PFSK-1 (cell line): ENCODE results near the gene ADAM23.

Experiments
- POLR2AphosphoS5 ChIP-seq: IDR thresholded peaks from 2 replicates; pipeline ENCODE4 v1.6.1; 2012; ENCODE audit warnings: low read depth, mild to moderate bottlenecking, control low read depth, low read length, moderate library complexity
- SIN3A ChIP-seq: IDR thresholded peaks from 2 replicates; pipeline ENCODE4 v1.6.1; 2012; ENCODE audit warnings: mild to moderate bottlenecking, low read length, moderate library complexity, borderline replicate concordance; ENCODE audit not compliant: insufficient read depth

DNA sequence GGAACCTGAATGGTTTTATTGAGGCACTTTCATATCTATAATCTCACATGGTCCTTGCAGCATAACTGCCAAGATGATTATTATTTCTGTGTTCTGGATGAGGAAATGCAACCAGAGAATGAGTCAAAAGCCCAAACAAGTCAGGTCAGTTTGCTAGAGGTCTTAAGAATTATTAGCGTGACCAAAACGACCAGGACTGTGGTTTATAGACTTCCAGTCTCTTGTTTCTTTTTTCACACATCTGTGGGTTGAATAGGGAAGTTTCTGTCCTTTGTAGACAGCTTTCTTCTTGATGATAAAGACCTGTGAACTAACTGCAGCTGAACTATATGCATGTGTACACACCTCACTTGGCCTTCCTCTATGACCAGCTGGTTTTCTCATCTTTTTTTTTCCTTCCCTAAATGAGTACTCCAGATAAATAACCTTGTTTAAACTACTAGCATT is 13.9 kb downstream of the ADAM23 start:
- no peak for TF ChIP-seq POLR2AphosphoS5
- TF ChIP-seq SIN3A: no peak
